Activated T-helper 2 cell treated with anti-CD3 and anti-CD28 coated beads, Interferon-gamma antibody, Interleukin-2, Interleukin-4, amounts not matched to agents 10 μg/mL and 5 μg/mL and 100 μg/mL, durations not matched to agents 14 hours and 24 hours and 36 hours (primary cell): Measurements from ENCODE around the gene ST6GAL1. TPM values are rescaled to one million over a fixed set of nuclear protein-coding genes. Genes with fewer than 3 reads are reported as not detected.

Experiments used
- DNase-seq: peaks from one replicate; pipeline ENCODE4 v3.0.0; 2021; ENCODE audit warnings: low spot score
- H3K27ac Mint-ChIP-seq: one replicate; pipeline ENCODE4 v1.8.0; 2021; ENCODE audit warnings: mixed read lengths
- H3K27me3 Mint-ChIP-seq: one replicate; pipeline ENCODE4 v1.8.0; 2021; ENCODE audit warnings: low read depth, mixed read lengths
- H3K36me3 Mint-ChIP-seq: one replicate; pipeline ENCODE4 v1.8.0; 2021; ENCODE audit warnings: low read depth, mixed read lengths
- H3K4me1 Mint-ChIP-seq: one replicate; pipeline ENCODE4 v1.8.0; 2021; ENCODE audit warnings: low read depth, mixed read lengths
- H3K4me3 Mint-ChIP-seq: one replicate; pipeline ENCODE4 v1.8.0; 2021; ENCODE audit warnings: low read depth, mild to moderate bottlenecking, moderate library complexity, mixed read lengths
- H3K9me3 Mint-ChIP-seq: one replicate; pipeline ENCODE4 v1.8.0; 2021; ENCODE audit warnings: mixed read lengths
- intact Hi-C: fragments of 100-400 bp; cut with micrococcal nuclease; formaldehyde crosslinking; loops from one replicate; pipeline ENCODE4 v1.15.1; 2023
- total RNA-seq: library from RNA; stranded (reverse); gene quantifications from 2 replicates; pipeline ENCODE4 v1.2.3, GENCODE V29; 2022

Gene ST6GAL1
- total RNA-seq, 1 donor from 2014 or later: 78.1 TPM

GRCh38 chr3:186921578-186921977 lies 8.7 kb upstream of the ST6GAL1 start:
- Mint-ChIP-seq H3K27me3 (no peaks in the 10 kb centered on the region), H3K9me3 (no peaks in the 10 kb centered on the region), H3K27ac (no peak overlapping the region), H3K4me1 (peaks cover 4% of the 10 kb centered on the region), H3K36me3 (no peaks in the 10 kb centered on the region), H3K4me3 (no peak overlapping the region)
- DNase-seq: no peak
- intact Hi-C loops: no loop called here

- intact Hi-C loops: no loop called here
- H3K9me3 Mint-ChIP-seq: no peaks in the 10 kb centered on the region
- no peaks in the 10 kb centered on the region for H3K27me3 Mint-ChIP-seq
- H3K4me1 Mint-ChIP-seq: peaks cover 4% of the 10 kb centered on the region
- H3K4me3 Mint-ChIP-seq: no peak overlapping the region
- no peak overlapping the region for H3K27ac Mint-ChIP-seq
- no peaks in the 10 kb centered on the region for H3K36me3 Mint-ChIP-seq
- no peak for DNase-seq
These were observed 8.1 kb upstream of the ST6GAL1 start for GRCh38 chr3:186922224-186922623.

- peaks cover 3% of the 10 kb centered on the region for H3K4me1 Mint-ChIP-seq
- no peak overlapping the region for H3K27ac Mint-ChIP-seq
These were observed 7.5 kb upstream of the ST6GAL1 start for GRCh38 chr3:186922790-186923189.

GRCh38 chr3:186923241-186923640 lies 7.1 kb upstream of the ST6GAL1 start:
- H3K4me3 Mint-ChIP-seq: no peak overlapping the region
- H3K27me3 Mint-ChIP-seq: no peaks in the 10 kb centered on the region
- no peaks in the 10 kb centered on the region for H3K4me1 Mint-ChIP-seq
- no peaks in the 10 kb centered on the region for H3K9me3 Mint-ChIP-seq
- H3K27ac Mint-ChIP-seq: no peak overlapping the region
- intact Hi-C loops: no loop called here
- DNase-seq: no peak
- H3K36me3 Mint-ChIP-seq: no peaks in the 10 kb centered on the region

More at GRCh38 chr3:186922790-186923189, 7.5 kb upstream of the ST6GAL1 start:
- intact Hi-C loops: no loop called here
- no peaks in the 10 kb centered on the region for H3K9me3 Mint-ChIP-seq
- H3K4me3 Mint-ChIP-seq: no peak overlapping the region
- no peak for DNase-seq
- H3K36me3 Mint-ChIP-seq: no peaks in the 10 kb centered on the region
- H3K27me3 Mint-ChIP-seq: no peaks in the 10 kb centered on the region

- no peak overlapping the region for H3K27ac Mint-ChIP-seq
- H3K4me3 Mint-ChIP-seq: no peak overlapping the region
- H3K27me3 Mint-ChIP-seq: no peaks in the 10 kb centered on the region
- no peaks in the 10 kb centered on the region for H3K9me3 Mint-ChIP-seq
- no peak for DNase-seq
- H3K4me1 Mint-ChIP-seq: peaks cover 12% of the 10 kb centered on the region
- no peaks in the 10 kb centered on the region for H3K36me3 Mint-ChIP-seq
- intact Hi-C loops: no loop called here
These were observed 4.5 kb upstream of the ST6GAL1 start for GRCh38 chr3:186925826-186926225.

- intact Hi-C loops: no loop called here
- peak overlapping the region; percentile 31 for H3K4me3 Mint-ChIP-seq
These were observed 1.1 kb upstream of the ST6GAL1 start for GRCh38 chr3:186929186-186929585.

GRCh38 chr3:186929685-186930084 lies 641 bp upstream of the ST6GAL1 start:
- H3K27ac Mint-ChIP-seq: peak overlapping the region; percentile 80
- peaks cover 37% of the 10 kb centered on the region for H3K4me1 Mint-ChIP-seq
- H3K9me3 Mint-ChIP-seq: no peaks in the 10 kb centered on the region
- intact Hi-C loops: loop anchor here (2.0 to 5.0 kb wide), 5 partner anchors 81 to 992 kb away; partner anchors contain the start of genes RPL39L and TRA2B
- peak overlapping the region; percentile 92 for H3K4me3 Mint-ChIP-seq
- no peaks in the 10 kb centered on the region for H3K27me3 Mint-ChIP-seq
- DNase-seq: no peak
- peaks cover 23% of the 10 kb centered on the region for H3K36me3 Mint-ChIP-seq

More at GRCh38 chr3:186929186-186929585, 1.1 kb upstream of the ST6GAL1 start:
- no peaks in the 10 kb centered on the region for H3K9me3 Mint-ChIP-seq
- H3K27me3 Mint-ChIP-seq: no peaks in the 10 kb centered on the region
- DNase-seq: no peak
- no peak overlapping the region for H3K27ac Mint-ChIP-seq
- H3K36me3 Mint-ChIP-seq: peaks cover 19% of the 10 kb centered on the region
- peaks cover 35% of the 10 kb centered on the region for H3K4me1 Mint-ChIP-seq

- Mint-ChIP-seq H3K4me1 (peaks cover 43% of the 10 kb centered on the region), H3K4me3 (peak overlapping the region; percentile 92), H3K27ac (peak overlapping the region; percentile 86), H3K27me3 (no peaks in the 10 kb centered on the region), H3K36me3 (peaks cover 32% of the 10 kb centered on the region), H3K9me3 (peaks cover 7% of the 10 kb centered on the region)
- DNase-seq: peak; percentile 60
- intact Hi-C loops: loop anchor here (1.0 to 5.0 kb wide), 9 partner anchors 22 to 994 kb away; partner anchors contain the start of genes RPL39L and TRA2B
These were observed 560 bp downstream of the ST6GAL1 start for GRCh38 chr3:186930641-186931531.

GRCh38 chr3:186931532-186932280 lies 1.4 kb downstream of the ST6GAL1 start:
- Mint-ChIP-seq H3K36me3 (peaks cover 32% of the 10 kb centered on the region), H3K9me3 (peaks cover 7% of the 10 kb centered on the region), H3K4me3 (peak overlapping the region; percentile 92), H3K27me3 (no peaks in the 10 kb centered on the region), H3K27ac (peak overlapping the region; percentile 86), H3K4me1 (peaks cover 48% of the 10 kb centered on the region)
- intact Hi-C loops: loop anchor here (1.0 to 5.0 kb wide), 9 partner anchors 22 to 994 kb away; partner anchors contain the start of genes RPL39L and TRA2B
- DNase-seq: peak; percentile 79

GRCh38 chr3:186932281-186933181 lies 2.2 kb downstream of the ST6GAL1 start:
- H3K27ac Mint-ChIP-seq: peak overlapping the region; percentile 86
- H3K9me3 Mint-ChIP-seq: peaks cover 7% of the 10 kb centered on the region
- H3K27me3 Mint-ChIP-seq: no peaks in the 10 kb centered on the region
- intact Hi-C loops: loop anchor here (5.0 kb wide), 2 partner anchors 205 to 995 kb away; partner anchors contain the start of genes RPL39L and TRA2B
- H3K36me3 Mint-ChIP-seq: peaks cover 38% of the 10 kb centered on the region
- peak overlapping the region; percentile 92 for H3K4me3 Mint-ChIP-seq
- H3K4me1 Mint-ChIP-seq: peaks cover 53% of the 10 kb centered on the region
- DNase-seq: no peak

- no peak for DNase-seq
- Mint-ChIP-seq H3K9me3 (peaks cover 7% of the 10 kb centered on the region), H3K4me1 (peaks cover 61% of the 10 kb centered on the region), H3K4me3 (no peak overlapping the region), H3K36me3 (peaks cover 44% of the 10 kb centered on the region), H3K27ac (no peak overlapping the region), H3K27me3 (no peaks in the 10 kb centered on the region)
- intact Hi-C loops: loop anchor here (5.0 kb wide), 2 partner anchors 203 to 997 kb away; partner anchors contain the start of genes RPL39L and TRA2B
These were observed 3.5 kb downstream of the ST6GAL1 start for GRCh38 chr3:186933816-186934215.

- intact Hi-C loops: no loop called here
- peaks cover 44% of the 10 kb centered on the region for H3K36me3 Mint-ChIP-seq
- DNase-seq: no peak
- no peaks in the 10 kb centered on the region for H3K27me3 Mint-ChIP-seq
- H3K4me1 Mint-ChIP-seq: peaks cover 54% of the 10 kb centered on the region
- no peak overlapping the region for H3K27ac Mint-ChIP-seq
- H3K4me3 Mint-ChIP-seq: no peak overlapping the region
- H3K9me3 Mint-ChIP-seq: peaks cover 7% of the 10 kb centered on the region
These were observed 4.8 kb downstream of the ST6GAL1 start for GRCh38 chr3:186935133-186935532.
